DMS114 treated with DMSO at 0.1 percent for 48 hours (cell line): ENCODE data around the gene INTS15.
"Not testable (repeated sequence)": the region's sequence is repeated elsewhere in the genome, so short reads cannot be mapped to it uniquely, and the experiment has no call there.

ENCODE experiments used
- DNase-seq: peaks from one replicate; lab custom pipeline; 2025; ENCODE audit not compliant: unreplicated experiment; lab: John Stamatoyannopoulos, UW

The INTS15 gene

GRCh38 chr7:6616854-6617643 is 27.2 kb downstream of the INTS15 start:
- DNase-seq, result no peak

GRCh38 chr7:6618621-6619020 is 28.8 kb downstream of the INTS15 start:
- no peak for DNase-seq

GRCh38 chr7:6619961-6620360 is 30.1 kb downstream of the INTS15 start:
- DNase-seq, result no peak

- DNase-seq, result no peak
Observed at GRCh38 chr7:6621195-6622133, 31.6 kb downstream of the INTS15 start.

- no peak for DNase-seq
Observed at GRCh38 chr7:6622134-6622710, 32.4 kb downstream of the INTS15 start.

- DNase-seq, result no peak
Observed at GRCh38 chr7:6623589-6624245, 33.9 kb downstream of the INTS15 start.

GRCh38 chr7:6624246-6624611 is 34.4 kb downstream of the INTS15 start:
- no peak for DNase-seq

- no peak for DNase-seq
Observed at GRCh38 chr7:6628045-6628444, 38.2 kb downstream of the INTS15 start.

- no peak for DNase-seq
Observed at GRCh38 chr7:6630007-6630849, 40.4 kb downstream of the INTS15 start.

- no peak for DNase-seq
Observed at GRCh38 chr7:6631605-6632004, 41.8 kb downstream of the INTS15 start.

GRCh38 chr7:6634021-6634420 is 44.2 kb downstream of the INTS15 start:
- no peak for DNase-seq

- not testable (repeated sequence) for DNase-seq
Observed at GRCh38 chr7:6634971-6635370, 45.1 kb downstream of the INTS15 start.

- no peak for DNase-seq
Observed at GRCh38 chr7:6636741-6637543, 47.1 kb downstream of the INTS15 start, which contains the start of gene ZNF316. Gene ZNF316, plus strand, starts transcription at chr7:6637318. Its CDS starts 5,092 bp downstream, at chr7:6642410.

GRCh38 chr7:6637544-6638229 is 47.9 kb downstream of the INTS15 start:
- DNase-seq, result no peak

- no peak for DNase-seq
Observed at GRCh38 chr7:6639032-6639431, 49.2 kb downstream of the INTS15 start.

GRCh38 chr7:6639627-6640026 is 49.8 kb downstream of the INTS15 start:
- no peak for DNase-seq

- no peak for DNase-seq
Observed at GRCh38 chr7:6640246-6640721, 50.5 kb downstream of the INTS15 start.

- no peak for DNase-seq
Observed at GRCh38 chr7:6641305-6642035, 51.6 kb downstream of the INTS15 start.
